Left hindlimb (tissue), 1 donor: ENCODE results near the gene AGK.
"Not testable (repeated sequence)": the region's sequence is repeated elsewhere in the genome, so short reads cannot be mapped to it uniquely, and the experiment has no call there.

Experiments used
- DNase-seq: peaks from one replicate; pipeline ENCODE4 v3.0.0-alpha.2; 2018

The AGK gene

DNA sequence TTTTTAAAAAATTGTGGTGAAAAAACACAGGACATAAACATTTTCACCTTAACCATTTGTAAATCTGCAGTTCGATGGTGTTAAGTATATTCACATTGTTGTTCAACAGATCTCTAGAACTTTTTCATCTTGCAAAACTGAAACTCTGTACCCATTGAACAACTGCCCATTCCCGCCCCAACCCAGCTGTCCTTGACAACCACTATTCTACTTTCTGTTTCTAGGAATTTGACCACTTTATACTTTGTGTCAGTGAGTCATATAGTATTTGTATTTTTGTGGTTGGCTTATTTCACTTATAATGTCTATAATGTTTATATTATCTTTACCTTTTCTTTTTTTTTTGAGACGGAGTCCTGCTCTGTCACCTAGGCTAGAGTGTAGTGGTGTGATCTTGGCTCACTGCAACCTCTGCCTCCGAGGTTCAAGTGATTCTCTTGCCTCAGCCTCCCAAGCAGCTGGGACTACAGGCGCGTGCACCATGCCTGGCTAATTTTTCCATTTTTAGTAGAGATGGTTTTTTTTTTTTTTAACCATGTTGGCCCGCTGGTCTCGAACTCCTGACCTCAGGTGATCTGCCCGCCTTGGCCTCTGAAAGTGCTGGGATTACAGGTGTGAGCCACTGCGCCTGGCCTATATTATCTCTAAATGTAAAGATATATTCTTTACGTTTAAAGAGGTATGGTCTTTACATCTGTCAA, 6.8 kb downstream of the AGK start:
- not testable (repeated sequence) for DNase-seq

DNA sequence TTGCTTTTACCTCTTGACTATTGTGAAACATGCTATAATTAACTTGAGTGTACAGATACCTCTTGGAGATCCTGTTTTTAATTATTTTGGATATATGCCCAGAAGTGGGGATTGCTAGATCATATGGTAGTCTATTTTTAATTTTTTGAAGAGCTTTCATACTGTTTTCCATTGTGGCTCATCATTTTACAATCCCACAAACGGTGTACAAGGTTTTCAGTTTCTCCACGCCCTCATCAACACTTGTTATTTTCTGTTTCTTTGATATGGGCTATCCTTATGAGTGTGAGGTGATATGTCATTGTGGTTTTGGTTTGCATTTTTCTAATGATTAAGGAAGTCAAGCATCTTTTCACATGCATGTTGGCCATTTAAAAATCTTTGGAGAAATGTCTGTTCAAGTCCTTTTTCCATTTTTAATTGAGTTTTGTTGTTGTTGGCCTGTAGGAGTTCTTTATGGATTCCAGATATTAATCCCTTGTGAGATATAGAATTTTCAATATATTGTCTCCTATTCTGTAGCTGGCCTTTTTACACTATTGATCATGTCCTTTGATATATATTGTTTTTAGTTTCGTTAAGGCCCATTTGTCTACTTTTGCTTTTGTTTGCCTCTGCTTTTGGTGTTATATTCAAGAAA, 7.5 kb downstream of the AGK start:
- DNase-seq, result no peak

DNA sequence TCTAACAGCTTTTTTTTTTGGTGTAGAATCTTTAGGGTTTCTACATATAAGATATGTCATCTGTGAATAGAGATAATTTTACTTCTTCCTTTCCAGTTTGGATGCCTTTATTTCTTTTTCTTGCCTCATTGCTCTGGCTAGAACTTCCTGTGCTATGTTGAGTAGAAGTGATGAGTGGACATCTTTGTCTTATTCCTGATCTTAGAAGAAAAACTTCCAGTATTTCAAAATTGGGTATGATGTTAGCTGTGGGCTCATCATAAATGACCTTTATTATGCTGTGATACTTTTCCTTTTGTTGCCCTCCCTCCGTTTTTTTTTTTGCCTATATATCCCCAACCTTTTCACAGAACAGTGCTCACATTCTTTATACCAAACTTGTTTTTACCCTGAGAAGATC, 8.8 kb downstream of the AGK start:
- DNase-seq, result no peak

DNA sequence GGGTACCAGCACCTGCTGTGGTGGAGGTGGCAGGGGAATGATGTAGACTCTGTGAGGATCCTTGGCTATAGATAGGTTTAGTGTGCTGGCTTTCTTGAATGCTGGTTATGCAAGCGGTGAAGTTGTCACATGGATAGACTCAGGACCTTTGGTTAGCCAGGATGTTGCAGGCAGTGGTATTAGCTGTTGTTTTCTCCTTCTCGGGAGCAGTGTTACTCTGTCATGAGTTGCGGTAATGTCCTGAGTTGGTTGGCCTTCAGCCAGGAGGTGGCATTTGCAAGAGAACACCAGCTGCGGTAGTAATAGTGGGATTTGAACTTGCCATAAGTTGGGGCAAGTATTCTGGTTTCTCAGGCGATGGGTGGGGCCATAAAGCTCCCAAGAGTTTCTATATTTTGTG, 10.8 kb downstream of the AGK start:
- DNase-seq, result no peak

DNA sequence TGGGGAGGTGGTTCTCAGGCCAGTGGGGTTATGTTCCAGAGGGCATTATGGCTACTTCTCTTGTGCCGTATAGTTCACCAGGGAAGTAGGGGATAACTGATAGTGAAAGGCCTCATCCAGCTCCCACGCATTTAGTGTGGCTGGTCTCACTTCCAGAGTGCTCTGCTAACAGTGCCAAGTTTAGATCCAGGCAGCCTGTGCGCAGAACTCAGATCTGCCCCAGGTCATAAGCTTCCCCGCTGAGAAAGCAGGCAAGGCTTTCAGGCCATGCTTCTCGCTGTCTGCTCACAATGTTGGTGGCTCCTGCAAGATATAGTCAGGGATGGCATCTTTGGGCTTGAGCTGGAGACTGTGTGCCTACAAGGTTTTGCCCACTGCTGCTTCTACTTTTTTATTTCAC, 11.3 kb downstream of the AGK start:
- no peak for DNase-seq

DNA sequence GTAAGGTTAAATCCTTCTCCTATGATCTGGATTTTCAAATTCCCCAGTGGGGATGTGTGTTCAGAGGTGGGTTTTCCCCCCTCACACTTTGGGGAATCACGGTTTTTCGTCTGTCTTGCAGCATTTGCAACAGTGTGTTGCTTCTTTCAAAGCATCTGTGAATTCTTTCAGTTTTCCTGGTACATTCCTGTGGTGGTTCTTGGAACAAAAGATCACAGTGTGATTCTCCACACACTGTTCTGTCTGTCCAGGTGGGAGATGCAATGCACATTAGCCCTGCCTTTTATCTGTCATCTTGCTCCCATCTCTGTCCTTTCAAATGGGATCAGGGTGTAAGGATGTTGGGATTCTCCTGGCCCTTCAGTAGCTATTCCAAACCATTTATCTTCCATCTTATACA, 11.8 kb downstream of the AGK start:
- no peak for DNase-seq

DNA sequence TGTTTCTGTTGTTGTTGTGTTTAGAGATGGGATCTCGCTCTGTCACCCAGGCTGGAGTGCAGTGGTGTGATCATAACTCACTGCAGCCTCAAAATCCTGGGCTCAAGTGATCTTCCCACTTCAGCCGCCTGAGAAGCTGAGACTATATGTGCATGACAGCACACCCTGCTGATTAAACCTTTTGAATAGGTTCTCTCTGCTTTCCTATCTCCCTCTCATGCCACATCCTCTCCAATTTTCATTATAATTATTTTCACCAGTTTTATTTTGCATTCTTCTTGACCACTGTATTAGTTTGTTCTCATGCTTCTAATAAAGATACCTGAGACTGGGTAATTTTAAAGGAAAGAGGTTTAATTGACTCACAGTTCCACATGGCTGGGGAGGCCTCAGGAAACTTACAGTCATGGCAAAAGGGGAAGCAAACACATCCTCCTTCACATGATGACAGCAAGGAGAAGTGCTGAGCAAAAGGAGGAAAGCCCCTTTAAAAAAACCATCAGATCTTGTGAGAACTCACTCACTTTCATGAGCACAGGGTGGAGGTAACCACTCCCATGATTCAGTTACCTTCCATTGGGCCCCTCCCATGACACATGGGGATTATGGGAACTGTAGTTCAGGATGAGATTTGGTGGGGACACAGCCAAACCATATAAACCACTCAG, 12.9 kb downstream of the AGK start:
- DNase-seq, result no peak

DNA sequence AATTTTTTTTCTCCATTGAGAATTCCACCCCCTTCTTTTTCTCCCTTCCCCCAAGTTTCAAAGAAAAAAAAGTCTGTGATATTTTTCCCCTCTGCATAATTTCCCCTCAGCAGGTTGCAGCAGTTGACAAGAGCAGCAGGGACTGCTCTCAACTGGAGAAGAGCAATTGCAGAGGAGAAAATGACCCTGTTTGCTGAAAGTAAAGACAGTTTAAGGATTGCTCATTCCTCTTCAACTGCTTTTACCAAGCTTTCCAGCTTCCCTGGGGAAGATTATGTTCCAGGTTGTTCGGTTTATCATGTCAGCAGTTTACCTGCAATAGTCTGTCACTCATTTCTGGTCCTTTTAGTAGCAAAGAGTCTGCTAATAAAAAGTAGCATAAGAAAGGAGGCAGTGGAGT, 16.2 kb downstream of the AGK start:
- DNase-seq, result no peak

DNA sequence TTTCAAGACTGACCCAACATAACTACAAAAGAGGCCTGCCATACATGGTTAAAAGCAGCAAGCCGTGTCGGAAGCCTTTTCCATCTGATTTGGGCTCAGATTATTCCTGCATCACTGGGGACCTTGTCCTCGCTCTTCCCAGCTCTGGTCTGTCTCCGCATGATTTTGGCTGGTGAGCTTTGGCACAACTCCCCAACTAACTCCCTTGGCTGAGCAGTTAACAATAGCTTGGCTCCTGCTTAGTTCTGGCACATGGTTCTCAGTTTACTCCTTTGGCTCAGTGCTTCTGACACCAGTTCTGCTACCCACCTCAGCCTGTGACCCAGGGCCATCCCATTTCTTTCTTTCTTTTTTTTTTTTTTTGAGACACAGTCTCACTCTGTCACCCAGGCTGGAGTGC, 17.0 kb downstream of the AGK start:
- no peak for DNase-seq

DNA sequence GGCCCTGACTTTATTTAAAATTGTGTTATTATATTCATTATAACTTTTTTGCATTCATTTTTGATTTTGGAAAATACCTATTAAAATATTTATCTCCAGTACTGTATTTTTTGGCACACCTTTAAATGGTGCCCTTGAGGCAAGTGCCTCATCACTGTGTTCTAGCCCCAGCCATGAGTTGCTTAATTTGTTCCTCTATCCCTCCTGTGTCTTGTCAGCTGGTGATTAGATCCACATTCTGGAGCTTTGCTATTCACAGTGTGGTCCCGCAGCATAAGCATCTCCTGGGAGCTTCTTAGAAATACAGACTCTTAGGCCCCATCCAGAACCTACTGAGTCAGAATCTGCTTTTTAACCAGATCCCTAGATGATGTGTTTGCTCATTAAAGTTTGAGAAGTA, 19.8 kb downstream of the AGK start:
- no peak for DNase-seq

DNA sequence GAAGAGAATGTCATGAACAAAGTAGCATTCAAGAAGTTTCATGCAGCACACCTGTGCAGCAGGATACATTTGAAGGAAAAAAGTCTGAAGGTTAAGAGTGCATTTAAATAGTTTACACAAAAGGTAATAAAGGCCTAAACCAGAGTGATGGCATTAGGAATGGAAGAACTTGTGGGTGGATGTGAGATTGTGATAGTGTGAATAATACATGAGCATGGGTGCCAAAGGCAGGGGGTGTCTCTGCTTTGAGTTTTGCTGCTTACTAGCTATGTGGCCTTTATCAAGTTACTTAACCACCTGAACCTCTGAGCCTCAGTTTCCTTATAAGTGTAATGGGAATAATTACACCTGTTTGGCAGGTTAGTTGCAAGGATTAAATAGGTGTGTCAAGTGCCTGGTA, 21.0 kb downstream of the AGK start:
- DNase-seq, result no peak

DNA sequence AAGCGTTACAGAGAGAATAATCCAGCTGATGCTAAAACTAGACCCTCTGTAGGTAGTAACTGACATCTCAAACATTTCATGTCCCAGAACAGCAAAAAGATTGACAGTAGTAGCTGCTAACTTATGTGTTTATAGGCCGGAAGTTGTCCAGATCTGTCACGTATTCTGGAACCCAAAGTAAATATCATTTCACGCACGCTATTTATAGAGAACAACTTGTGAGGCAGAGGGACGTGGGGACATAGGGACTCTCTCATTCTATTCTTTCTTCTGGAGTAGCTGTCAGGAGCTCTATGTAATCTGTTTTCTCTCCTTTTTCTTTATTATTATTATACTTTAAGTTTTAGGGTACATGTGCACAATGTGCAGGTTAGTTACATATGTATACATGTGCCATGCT, 22.3 kb downstream of the AGK start:
- DNase-seq, result no peak

DNA sequence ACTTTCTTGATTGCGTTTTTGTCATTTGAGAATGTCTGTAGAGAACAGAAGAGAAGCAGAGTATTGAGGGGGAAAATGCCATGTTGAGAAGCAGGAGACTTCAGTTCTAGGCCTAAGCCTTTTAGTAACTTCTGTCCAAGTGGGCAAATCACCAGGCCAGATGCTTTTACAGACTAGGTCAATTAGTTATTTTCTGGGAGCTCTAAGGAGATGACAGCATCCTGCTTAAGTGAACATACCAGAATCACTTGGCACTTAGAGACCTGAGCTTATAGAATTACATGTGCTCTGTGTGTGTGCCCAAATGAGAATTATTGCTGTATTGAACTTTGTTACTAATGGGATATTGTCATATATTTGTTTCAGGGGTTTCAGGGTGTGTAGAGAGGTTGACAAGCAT, 24.0 kb downstream of the AGK start:
- DNase-seq, result no peak

DNA sequence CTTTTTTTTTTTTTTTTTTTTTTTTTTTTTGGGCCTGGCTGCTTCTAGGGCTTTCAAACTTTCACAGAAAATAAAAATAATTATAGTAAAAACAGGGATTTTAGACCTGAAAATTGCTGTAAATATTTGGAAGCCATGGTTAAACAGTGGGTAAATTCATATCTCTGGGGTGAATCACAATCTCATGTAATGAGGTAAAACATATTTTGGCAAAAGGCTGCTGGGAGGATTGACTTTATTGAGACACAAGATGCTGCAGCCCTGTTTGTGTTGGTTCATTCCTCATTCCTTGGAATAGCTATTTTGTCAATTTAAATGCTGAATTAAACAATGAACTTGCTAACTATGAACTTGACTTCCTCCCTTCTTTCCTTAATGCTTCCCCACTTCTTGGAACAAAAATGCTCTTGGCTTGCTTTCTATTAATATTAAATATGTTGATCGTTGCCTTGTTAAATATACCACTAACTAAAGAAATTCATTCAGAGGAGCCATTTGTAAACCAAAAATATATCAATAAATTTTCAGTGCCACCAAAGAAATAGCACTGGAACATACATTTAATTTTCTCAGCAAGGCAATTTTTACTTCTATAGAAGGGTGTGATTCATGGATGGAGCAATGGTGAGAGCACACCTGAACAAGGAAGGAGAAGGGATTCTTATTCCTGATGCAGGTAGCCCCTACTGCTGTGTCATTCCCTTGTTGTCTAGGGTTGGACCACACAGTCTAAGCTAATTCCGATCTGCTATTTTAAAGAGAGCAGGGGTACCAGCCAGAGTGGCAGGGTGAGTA, 24.6 kb downstream of the AGK start:
- DNase-seq, result no peak

DNA sequence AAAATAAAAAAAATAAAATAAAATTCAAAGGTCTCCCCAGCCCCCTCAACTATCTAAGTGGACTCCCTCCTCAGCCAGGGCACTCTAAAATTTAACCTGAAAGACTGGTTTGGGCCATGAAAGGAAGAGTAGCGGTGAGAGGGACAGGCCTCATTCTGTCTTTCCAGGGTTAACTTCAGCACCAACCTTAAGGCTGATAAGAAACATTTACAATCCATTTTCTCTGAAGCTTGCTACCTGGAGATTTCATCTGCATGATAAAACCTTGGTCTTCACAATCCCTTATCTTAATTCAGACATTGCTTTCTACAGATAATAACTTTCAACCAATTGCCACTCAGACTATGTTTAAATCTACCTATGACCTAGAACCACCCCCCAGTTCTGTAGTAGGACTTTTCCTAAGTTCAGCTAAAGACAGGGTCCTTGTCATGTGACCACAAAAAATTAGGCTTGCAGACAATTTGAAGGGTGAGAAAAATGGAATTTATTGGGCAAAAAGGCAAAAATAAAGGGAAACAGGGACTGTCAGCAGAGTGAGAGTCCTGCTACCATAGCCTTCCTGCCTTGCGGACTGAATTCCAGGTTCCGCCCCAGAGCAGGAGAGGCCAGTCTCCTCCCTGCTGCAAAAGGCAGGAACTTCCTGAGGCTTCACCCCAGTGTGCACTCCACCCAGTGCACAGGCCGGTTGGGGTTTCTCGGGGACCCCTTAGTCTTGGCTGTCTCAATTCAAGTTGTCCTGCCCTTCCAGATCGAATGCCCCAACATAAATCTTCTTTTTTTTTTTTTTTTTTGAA, 26.0 kb downstream of the AGK start:
- no peak for DNase-seq

DNA sequence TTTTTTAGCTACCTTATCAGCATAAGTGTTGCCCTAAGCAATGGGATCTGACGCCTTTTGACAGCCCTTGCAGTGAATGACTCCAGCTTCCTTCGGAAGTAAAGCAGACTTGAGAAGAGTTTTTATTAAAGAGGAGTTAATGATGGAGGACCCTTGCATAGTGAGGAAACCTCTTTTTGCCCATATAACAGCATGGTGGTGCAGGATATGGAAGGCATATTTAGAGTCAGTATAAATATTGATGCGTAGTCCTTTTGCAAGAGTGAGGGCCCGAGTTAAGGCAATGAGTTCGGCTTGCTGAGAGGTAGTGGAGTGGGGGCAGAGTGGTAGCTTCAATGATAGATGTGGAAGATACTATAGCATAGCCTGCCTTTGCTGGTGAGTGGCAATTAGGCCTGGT, 28.7 kb downstream of the AGK start:
- DNase-seq, result not testable (repeated sequence)

DNA sequence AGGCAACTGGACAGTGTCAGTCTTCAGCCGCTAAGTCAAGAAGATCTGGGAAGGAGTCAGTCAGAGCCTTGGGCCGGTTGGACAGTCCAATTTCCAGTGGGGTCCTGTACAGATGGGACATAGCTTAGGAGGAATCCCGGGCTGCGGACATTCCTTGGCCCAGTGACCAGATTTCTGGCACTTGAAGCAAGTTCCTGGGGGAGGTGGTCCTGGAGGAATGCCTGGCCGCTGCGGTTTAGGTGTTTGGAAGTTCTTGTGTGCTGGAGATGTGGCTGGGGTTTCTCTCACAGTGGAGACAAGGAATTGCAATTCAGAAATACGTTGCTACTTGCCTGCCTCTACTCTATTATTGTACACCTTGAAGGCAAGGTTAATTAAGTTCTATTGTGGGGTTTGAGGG, 30.9 kb downstream of the AGK start:
- DNase-seq, result not testable (repeated sequence)

DNA sequence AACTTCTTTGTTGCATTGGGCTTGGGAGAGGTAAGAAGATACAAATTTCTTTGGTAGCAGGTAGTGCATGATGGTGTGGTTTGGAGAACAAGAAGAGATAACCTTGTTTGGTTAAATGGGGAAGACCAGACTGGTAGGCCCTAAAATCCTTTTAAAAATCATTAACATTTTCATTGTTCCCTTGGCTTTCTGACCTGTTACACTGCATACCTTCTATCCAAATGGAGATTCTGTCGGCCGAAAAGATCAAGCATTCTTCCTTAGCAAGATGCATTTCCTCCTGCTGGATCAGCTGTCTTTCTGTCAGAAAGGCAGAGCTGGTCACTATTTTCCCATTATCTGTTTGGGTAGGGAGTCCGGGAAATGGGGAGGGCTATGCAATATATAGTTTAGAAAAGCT, 33.7 kb downstream of the AGK start:
- no peak for DNase-seq

DNA sequence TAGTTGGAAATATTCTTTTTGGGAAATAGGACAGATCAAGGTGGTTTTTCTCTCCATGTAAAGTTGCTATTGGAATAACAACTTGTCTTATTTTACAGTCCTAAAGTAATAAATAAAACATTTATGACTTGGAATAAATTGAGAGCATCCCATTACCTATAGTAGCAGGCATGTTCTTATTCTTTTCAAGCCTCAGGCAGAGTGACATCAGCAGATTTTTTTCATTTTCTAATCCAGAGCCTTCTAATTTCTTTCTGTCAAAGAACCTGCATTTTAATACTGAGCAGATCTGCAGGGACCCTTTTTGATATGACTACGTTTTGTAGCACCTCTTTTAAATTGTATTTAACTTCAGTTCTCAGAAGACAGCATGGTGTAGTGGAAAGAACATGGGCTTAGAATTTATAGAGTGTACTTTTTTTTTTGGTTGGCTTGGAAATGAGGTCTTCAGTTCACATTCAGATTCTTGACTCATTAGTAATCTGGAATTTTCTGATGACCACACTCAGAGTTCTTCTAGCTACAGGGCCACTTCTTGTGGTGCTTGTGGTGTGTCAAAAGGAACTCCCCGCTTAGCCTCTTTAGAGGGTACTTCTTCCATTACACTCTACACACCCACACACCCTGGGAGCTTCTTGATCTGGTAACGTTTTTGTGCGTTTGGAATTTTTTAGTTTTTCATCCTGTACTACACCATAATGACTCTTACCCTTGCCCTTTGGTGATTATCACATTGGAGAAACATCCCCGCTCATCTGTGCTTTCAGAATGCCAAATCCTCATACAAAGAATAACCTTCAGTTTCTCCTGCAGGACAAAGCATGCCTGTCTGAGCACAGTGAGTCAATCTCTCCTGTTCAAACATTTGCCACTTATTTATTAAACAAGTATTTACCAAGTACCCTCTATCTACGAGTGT, 34.6 kb downstream of the AGK start:
- no peak for DNase-seq

DNA sequence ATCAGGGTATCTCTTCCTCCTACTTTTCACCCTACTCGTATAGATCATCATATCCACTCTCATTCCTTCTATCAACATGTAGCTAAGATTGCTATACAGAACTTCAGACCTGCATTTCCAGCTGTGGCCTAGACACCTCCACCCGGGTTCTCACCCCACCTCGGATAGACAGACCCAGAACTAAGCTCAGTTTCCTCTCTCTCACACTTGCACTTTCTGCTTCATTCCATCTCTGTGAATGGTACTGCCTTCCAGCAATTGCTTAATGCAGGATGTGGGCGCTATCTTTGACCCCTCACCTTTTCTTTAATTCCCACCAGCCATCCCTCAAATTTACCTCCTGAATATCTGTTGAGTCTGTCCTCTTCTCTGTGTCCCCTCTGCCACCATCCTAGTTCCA, 35.7 kb downstream of the AGK start:
- no peak for DNase-seq

DNA sequence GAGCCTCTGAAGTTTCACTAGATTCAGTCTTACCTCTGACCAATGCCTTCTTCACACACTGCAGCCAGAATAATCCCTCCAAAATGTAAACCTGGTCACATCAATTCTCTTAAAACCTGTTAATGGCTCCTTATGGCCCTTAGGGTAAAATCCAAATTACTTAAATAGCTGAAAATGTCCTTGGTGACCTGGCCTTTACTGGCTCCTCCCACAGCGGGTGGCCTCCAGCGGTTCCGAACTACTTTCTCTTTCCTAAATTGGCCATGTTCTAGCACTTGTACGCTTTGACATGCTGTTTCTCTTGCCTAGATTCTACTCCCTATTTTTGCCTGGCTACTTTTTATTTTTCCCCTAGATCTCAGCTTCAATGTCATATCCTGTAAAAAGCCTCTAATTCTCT, 36.1 kb downstream of the AGK start:
- no peak for DNase-seq

DNA sequence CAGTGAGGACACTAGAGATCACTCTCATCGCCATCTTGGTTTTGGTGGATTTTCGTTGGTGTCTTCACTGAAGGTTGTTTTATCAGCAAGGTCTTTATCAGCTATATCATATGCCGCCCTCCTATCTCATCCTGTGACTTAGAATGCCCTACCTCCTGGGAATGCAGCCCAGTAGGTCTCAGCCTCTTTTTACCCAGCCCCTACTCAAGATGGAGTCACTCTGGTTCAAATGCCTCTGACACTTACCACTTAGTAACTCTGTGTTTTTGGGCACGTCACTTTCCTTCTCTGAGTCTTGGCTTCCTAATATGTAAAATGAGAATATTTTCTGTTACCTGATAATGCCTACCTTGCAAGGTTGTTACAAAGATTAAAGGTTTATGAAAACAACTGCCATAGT, 37.7 kb downstream of the AGK start:
- no peak for DNase-seq
